Measurements from ENCODE around the gene C19orf67. TPM values are rescaled to one million over a fixed set of nuclear protein-coding genes. Genes with fewer than 3 reads are reported as not detected.

Gene C19orf67
- total RNA-seq, 1 experiment from 2014 or later: not detected

DNA sequence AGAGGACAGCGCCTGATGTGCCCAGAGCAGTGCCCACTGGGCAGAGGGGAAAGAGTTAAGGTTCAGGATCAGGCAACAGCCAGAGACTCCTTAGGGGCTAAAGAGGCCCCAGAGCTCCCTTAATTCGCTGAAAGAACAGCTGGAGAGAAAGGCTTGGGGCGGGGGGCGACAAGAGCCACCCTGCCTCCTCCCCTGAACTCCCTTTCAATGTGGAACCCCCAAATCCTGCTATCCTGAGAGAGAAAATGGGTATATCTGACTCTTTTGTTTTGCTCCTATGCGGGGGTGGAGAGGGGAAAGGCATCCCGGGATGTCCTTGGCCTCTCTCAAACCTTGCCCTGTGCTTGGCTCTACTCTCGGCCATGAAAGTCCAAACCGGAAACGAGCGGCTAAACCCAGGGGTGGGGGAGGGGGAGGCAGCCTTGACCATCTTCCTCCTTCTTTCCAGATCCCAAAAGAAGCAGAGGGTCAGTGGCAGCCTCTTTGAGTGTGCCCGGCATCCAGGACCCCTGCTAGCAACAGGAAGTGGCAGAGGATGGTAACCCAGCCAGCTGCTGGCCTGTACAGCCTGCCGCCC is 27.3 kb upstream of the C19orf67 start:
- in situ Hi-C loops (cut with HindIII; ENCODE audit: low pct_unique_long_range_greater_than_20kb, low sequenced_read_pairs): no loop called here
- no peak for DNase-seq (ENCODE audit: low read depth, low spot score)

DNA sequence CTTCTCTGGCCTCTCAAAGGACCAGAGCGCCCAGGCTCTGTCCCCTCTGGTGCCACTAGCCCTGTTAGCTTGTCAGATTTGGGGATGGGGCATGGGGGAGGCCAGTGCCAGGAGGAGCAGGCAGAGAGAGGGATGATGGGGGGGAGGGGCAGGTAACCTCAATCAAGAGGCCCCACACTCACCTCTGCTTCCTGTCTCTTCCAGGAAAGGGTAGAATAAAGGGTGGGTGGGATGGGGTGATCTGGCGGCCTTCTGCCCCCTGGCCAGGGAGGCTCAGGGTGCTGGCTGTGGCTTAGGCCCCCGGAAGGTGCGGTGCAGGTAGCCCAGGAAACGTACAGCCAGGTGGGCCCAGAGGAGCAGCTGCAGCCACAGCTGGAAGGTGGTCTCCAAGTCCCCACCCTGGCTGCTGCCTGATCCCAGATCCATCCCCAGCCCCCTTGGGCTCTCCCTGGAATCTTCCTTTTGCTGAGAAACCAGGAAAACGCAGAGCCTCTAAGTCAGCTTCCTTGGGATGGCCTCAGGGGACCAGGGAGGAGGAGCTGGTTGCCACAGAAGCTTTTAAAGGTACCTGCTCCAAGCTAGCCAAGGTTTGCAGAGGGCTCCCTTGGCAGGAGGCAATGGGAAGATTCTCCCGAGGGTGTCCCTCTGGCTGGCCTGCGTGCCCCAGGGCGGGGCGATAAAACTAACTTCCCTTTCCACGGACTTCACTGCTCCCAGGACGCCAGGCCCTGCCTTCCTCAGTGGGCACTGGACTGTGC is 26.6 kb upstream of the C19orf67 start:
- no peak for DNase-seq (ENCODE audit: low read depth, low spot score)
- in situ Hi-C loops (cut with HindIII; ENCODE audit: low pct_unique_long_range_greater_than_20kb, low sequenced_read_pairs): no loop called here

DNA sequence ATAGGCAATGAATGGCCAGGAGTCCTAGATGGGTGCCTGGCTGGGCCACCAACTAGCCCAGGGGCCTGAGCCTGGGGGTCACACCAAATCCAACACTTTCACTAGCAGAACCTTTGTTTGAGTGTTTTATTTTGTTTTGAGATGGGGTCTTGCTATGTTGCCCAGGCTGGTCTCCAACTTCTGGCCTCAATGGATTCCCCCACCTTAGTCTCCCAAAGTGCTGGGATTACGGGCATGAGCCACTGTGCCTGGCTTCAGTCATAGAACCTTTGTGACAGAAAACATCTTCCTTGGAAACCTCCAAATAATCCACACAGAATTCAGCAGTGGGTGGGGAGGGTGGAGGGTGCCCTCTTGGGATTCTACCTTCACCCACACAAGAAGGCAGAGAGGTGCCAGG is 25.9 kb upstream of the C19orf67 start:
- DNase-seq (ENCODE audit: low read depth, low spot score): no peak
- in situ Hi-C loops (cut with HindIII; ENCODE audit: low pct_unique_long_range_greater_than_20kb, low sequenced_read_pairs): no loop called here

DNA sequence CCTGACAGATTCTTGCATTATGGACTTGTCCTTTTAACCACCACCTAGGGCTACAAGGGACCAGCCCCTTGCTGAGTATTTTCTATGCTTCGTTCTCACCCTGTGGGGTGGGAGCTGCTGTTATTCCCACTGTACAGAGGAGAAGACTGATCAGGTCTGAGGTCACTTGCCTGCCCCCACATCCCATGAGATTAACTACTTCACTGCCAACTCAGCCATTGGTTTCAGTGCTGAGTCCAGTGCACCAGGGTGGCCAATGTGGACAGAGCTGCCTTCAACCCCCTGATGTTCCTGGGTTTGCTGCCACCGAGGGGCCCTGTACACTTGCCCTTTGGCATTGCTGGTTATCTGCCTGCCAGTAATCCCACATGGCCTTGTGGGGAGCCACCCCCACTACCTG is 25.1 kb upstream of the C19orf67 start:
- no peak for DNase-seq (ENCODE audit: low read depth, low spot score)
- in situ Hi-C loops (cut with HindIII; ENCODE audit: low pct_unique_long_range_greater_than_20kb, low sequenced_read_pairs): no loop called here

DNA sequence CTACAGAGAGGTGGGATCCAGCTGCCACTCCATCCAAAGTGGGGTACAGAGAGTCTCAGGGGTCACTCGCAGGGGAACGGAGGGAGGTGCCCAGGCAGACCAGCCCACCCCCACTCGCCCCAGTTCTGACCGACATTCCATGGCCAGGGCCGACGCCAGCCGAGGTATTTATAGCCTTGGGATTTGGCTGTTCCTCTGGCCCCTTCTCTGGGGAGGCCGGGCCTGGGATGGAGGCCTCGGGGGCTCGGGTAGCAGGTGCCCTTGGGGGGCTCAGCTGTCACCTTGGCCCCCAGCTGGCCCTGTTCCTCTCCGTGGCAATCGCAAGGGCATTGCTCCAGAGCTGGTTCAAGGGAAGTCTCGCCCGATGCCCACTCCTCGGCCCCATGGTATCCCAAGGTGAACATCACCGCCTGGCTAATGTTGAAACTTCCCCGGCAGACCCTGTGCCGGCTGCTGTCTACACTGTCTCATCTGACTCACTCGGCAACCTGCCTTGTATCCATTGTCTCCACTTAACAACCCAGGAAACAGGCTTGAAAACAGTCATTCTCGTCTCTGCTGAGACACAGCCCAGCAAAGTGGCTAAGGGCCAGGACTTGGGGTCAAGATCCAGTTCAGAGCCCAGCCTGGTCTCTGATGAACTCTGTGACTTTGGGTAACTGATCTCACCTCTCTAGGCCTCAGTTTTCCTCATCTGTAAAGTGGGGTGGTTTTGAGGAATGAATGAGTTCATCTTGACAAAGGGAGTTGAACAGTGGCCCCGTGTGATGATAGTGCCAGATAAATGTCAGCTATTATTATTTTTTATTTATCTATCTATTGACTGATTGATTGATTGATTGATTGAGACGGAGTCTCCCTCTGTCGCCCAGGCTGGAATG is 22.2 kb upstream of the C19orf67 start:
- no peak for DNase-seq (ENCODE audit: low read depth, low spot score)
- in situ Hi-C loops (cut with HindIII; ENCODE audit: low pct_unique_long_range_greater_than_20kb, low sequenced_read_pairs): no loop called here

DNA sequence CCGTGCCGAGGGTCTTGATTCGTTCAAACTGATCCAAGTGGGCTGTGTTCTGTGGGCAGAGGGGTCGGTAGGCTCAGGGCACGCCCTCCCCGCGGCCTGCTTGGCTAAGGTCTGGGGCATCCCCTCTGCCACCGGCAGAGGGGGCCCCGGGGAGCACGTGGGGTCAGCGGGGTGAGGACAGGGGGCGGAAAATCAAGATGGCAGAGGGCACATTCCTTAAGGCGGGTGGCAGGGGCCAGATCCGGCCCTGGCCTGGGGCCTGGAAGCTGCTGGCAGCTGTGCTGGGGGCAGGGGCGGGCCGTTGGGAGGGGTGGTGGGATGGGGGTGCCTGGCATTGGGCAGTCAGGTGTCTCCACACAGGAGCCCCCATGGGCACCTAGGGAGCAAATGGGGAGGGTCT is 21.3 kb upstream of the C19orf67 start:
- DNase-seq (ENCODE audit: low read depth, low spot score): no peak
- in situ Hi-C loops (cut with HindIII; ENCODE audit: low pct_unique_long_range_greater_than_20kb, low sequenced_read_pairs): no loop called here

DNA sequence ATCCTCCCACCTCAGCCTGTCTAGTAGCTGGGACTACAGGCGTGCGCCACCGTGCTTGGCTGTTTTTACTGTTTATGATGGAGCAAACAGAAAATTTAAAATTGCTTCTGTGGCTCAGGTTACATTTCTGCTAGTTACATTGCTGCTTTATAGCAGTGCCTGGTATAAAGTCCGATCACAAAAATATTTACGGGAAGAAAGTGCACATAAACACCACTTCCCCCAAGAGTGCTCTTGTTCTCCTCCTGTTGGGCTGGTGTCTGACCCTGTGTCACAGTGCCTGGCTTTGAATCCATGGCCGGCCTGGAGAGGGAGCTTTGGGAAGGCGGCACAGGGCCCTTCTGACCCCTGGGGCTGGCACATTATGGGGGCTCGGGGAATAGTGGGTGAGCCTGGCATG is 20.1 kb upstream of the C19orf67 start:
- in situ Hi-C loops (cut with HindIII; ENCODE audit: low pct_unique_long_range_greater_than_20kb, low sequenced_read_pairs): no loop called here
- no peak for DNase-seq (ENCODE audit: low read depth, low spot score)

DNA sequence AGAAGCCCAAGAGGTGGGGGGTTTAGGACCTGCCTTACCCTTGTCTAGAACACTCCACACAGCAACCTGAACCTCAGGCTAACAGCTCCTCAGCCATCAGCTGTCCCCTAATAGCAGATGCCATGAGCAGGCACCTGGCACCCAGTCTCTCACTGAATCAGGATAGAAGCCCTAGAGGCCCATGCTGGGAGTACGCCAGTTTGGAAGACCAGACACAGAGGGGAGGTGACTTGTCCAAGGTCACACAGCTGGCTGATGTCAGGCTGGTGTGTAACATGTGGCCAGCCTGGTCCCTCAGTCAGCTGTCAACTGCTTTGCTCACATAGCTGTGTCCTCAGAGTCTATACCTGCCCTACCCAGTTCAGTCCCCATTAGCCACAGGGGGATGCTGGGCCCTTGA is 17.7 kb upstream of the C19orf67 start:
- in situ Hi-C loops (cut with HindIII; ENCODE audit: low pct_unique_long_range_greater_than_20kb, low sequenced_read_pairs): no loop called here
- no peak for DNase-seq (ENCODE audit: low read depth, low spot score)

DNA sequence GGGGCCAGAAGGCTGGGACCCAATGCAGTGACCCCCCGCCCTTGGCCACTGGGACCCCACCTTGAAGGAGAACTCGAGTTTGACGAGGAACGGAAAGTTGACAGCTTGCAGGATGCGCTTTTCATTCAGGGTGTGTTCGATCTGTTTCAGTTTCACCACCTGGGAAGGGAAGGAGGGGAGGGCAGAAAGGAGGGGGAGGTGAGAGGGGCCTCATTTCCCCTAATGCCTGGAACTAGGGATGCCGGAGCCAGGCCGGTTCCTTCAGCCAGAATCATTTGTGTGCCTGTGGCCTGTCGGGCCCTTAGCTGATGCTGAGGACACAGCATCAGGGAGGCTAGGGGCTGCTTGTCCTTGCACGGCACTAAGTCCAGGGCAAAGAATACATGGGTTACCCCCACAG is 17.2 kb upstream of the C19orf67 start:
- in situ Hi-C loops (cut with HindIII; ENCODE audit: low pct_unique_long_range_greater_than_20kb, low sequenced_read_pairs): no loop called here
- DNase-seq (ENCODE audit: low read depth, low spot score): no peak

DNA sequence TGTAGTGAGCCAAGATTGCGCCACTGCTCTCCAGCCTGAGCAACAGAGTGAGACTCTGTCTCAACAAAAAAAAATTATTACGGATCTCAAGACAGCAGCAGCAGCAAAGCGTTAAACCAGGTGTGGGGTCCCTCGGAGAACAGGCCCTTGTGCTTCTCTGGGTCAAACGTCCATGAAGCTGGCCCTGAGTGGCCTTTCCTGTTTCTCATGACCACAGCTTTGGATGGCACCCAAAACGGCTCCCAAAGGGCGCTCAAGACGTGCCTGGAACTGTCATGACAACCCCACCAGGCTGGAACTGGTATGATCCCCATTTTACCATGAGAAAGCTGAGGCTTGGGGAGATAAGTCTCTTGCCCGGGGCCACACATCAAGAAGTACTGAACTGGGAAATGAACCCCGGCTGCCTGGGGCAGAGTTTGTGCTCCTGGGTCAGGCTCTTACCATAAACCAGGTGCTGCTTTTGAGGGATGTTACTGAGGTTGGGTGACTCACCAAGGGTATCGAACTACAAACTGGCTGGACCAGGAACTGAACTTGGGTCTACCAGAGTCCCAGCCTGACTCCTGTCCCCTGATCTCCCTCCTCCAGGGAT is 16.6 kb upstream of the C19orf67 start:
- no peak for DNase-seq (ENCODE audit: low read depth, low spot score)
- in situ Hi-C loops (cut with HindIII; ENCODE audit: low pct_unique_long_range_greater_than_20kb, low sequenced_read_pairs): no loop called here

DNA sequence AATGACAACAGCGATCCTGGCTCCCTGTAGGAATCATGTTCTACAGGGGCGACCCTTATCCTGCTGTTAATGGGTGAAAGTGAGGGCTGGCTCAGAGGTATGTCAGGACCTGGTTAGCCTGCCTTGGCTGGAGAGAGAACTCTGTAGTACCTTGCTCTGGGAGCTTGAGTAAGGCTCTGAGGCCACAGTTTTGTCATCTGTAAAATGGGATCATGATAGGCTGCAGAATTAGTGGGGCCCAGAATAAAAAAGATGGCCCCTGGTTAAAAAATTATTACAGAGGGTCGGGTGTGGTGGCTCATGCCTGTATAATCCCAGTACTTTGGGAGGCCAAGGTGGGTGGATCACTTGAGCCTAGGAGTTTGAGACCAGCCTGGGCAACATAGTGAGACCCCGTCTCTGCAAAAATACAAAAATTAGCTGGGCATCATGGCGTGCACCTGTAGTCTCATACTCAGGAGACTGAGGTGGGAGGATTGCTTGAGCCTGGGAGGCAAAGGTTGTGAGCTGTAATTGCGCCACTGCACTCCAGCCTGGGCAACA is 15.5 kb upstream of the C19orf67 start:
- in situ Hi-C loops (cut with HindIII; ENCODE audit: low pct_unique_long_range_greater_than_20kb, low sequenced_read_pairs): no loop called here
- DNase-seq (ENCODE audit: low read depth, low spot score): no peak

DNA sequence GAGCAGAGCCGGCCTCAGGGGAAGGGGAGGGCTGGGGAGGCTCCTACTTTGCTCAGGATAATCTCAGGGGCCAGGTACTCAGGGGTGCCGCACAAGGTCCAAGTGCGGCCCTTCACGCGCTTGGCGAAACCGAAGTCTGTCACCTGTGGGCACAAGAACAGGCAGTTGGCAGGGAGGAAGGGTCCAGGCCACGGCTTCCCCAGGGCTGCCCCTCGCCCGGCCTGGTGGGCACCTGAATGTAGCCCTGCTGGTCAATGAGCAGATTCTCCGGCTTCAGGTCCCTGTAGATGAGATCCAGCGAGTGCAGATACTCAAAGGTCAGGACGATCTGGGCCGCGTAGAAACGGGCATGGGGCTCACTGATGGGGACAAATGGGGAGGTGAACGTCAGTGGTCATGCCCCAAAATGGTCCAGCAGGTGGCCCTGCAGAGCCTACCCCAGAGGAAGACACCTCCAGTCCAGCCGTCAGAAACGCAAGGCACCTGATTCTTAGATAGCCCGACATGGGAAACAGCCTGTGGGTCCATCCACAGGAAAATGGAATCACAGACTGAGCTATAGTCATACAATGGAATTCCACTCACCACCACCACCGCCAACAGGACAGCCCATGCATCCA is 12.1 kb upstream of the C19orf67 start:
- in situ Hi-C loops (cut with HindIII; ENCODE audit: low pct_unique_long_range_greater_than_20kb, low sequenced_read_pairs): no loop called here
- DNase-seq (ENCODE audit: low read depth, low spot score): no peak

DNA sequence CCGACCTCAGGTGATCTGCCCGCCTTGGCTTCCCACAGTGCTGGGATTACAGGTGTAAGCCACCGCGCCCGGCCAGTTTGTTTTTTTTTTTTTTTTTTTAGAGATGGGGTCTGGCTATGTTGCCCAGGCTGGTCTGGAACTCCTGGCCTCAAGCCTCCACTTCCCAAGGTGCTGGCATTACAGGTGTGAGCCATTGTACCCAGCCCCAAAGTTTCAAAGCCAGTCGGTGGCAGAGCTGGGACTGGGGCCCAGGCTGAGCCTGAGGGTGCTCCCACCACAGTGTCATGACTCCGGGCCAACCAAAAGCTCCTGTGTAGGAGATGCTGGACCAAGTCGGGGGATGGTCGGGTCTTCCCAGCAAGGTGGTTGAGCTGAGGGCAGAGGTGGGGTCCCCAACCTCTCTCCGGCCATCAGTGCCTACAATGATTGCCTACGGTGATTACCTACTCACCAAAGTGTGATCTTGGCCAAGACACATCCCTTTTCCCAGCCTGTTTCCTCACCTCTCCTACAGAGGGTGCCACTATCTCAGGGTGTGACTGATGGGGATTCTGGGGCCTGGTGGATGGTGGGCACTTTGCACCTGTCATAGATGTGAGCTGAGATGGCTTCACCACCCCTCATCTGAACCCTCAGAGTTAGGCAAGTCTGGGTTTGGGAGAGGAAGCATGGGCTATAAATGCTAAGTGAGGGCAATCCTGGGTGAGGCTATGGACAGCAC is 10.8 kb upstream of the C19orf67 start:
- in situ Hi-C loops (cut with HindIII; ENCODE audit: low pct_unique_long_range_greater_than_20kb, low sequenced_read_pairs): no loop called here
- no peak for DNase-seq (ENCODE audit: low read depth, low spot score)

DNA sequence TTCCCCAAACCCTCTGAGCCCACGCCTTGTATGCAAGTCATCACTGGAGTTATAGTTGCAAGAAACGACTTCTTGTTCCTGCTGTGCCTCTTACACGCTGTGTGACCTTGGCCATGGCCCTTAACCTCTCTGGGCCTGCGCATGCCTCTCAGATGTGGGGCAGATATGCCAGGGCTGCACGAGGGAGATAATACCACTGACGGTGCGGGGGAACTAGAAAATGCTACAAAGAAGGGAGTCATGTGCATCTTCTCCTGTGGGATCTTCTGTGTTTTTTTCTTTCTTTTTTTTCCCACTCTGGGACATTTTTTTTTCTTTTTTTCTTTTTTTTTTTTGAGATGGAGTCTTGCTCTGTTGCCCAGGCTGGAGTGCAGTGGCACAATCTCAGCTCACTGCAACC is 9.3 kb upstream of the C19orf67 start:
- DNase-seq (ENCODE audit: low read depth, low spot score): no peak
- in situ Hi-C loops (cut with HindIII; ENCODE audit: low pct_unique_long_range_greater_than_20kb, low sequenced_read_pairs): no loop called here

DNA sequence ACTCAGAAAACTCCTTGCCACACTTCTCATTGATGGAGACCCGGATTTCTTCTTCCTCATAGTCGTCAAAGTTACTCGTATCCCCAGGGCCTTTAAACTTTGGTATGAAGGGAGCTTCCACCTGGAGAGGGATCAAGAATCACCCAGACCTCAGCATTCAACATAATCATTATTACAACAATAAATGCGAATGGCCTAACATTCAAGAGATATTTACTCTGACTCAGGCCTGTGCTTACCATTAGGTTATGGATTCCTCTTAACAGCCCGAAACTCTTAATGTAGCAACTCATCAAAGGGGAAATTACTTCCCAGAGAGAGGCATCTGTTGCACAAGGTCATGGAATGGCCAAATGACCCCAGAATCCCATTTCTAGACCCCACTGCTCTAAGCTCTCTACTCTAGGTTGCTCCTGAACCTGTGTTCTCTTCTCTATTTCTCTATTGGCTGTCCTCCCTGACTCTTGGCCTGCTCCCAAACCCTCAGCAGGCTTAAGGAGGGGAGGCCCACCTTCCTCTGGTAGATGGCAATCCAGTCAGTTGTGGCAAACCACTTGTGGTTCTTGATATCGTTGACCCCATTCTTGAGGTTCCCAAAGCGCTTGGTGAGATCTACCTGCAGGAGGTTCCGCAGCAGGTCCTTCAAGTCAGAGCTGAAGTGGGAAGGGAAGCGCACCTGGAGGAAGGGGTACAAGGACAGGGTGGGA is 7.7 kb upstream of the C19orf67 start:
- DNase-seq (ENCODE audit: low read depth, low spot score): no peak
- in situ Hi-C loops (cut with HindIII; ENCODE audit: low pct_unique_long_range_greater_than_20kb, low sequenced_read_pairs): no loop called here

DNA sequence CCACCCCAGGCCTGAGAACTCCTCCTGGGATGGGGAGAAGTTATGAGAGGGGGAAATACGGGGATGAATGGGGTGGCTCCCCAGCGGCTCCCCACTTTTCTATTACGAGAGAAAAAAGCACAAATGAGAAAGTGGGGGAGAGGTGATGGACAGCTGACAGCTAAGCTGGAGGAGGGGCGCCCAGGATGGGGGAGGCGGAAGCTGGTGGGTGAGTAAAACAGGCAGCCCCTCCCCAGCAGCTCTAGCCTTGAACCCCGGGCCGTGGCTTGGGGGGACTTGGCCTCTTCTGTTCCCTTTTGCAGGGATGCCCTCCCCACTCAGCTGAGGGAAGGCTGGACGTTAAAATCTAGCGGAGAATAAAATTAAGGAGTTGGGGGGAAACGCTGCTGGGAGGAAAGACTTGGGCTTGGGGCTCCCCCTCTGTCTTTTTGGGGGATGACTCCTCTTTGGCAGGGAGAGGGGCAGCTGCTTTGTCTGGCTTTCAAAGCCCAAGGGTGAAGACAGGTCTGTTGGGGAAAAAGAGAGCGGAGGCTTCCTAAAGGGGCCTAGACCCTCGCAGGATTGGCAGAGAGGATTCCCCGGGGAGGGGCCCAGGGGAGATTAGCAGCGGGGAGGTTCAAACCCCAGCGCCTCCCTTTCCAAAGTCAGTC is 6.4 kb upstream of the C19orf67 start:
- DNase-seq (ENCODE audit: low read depth, low spot score): no peak
- in situ Hi-C loops (cut with HindIII; ENCODE audit: low pct_unique_long_range_greater_than_20kb, low sequenced_read_pairs): no loop called here

Data from SK-MEL-5 (cell line).